GM23338 (cell line): ENCODE data around the gene GPSM1.

Source experiments
- CREB1 ChIP-seq: fragments of 250-450 bp; sonication (Bioruptor Pico); IDR thresholded peaks from 2 replicates; pipeline ENCODE4 v1.5.0; 2020; ENCODE audit warnings: low read depth, mild to moderate bottlenecking, moderate library complexity
- CTCF ChIP-seq, 2 experiments: fragments of 200-600 bp in 1 of 2; sonication (generic) in 1 of 2; conservative IDR thresholded peaks; 2 replicates each; pipeline versions ENCODE4 v1.5.1 to v1.6.1; 2016 to 2017; ENCODE audit warnings: antibody characterized with exemption in 2 of 2, low read depth in 2 of 2, mild to moderate bottlenecking in 2 of 2, moderate library complexity in 1 of 2
- ETS1 ChIP-seq: IDR thresholded peaks from 2 replicates; pipeline ENCODE4 v1.6.1; 2016; ENCODE audit warnings: antibody characterized with exemption
- EZH2 ChIP-seq: fragments of 200-600 bp; sonication (generic); IDR thresholded peaks from one replicate; pipeline ENCODE4 v1.8.0; 2017; ENCODE audit warnings: antibody characterized with exemption, mild to moderate bottlenecking, low read depth; ENCODE audit not compliant: unreplicated experiment
- EZH2phosphoT487 ChIP-seq: fragments of 200-600 bp; sonication (generic); IDR thresholded peaks from one replicate; pipeline ENCODE4 v1.8.1; 2018; ENCODE audit warnings: antibody characterized with exemption; ENCODE audit not compliant: unreplicated experiment
- JUNB ChIP-seq: IDR thresholded peaks from one replicate; pipeline ENCODE4 v1.6.1; 2016; ENCODE audit warnings: antibody characterized with exemption; ENCODE audit not compliant: unreplicated experiment
- POLR2AphosphoS5 ChIP-seq: IDR thresholded peaks from 2 replicates; pipeline ENCODE4 v1.6.1; 2016; ENCODE audit warnings: antibody characterized with exemption, low read depth
- REST ChIP-seq: IDR thresholded peaks from one replicate; pipeline ENCODE4 v1.6.1; 2018; ENCODE audit warnings: antibody characterized with exemption; ENCODE audit not compliant: unreplicated experiment
- STAT1 ChIP-seq: IDR thresholded peaks from one replicate; pipeline ENCODE4 v1.6.1; 2016; ENCODE audit warnings: antibody characterized with exemption; ENCODE audit not compliant: unreplicated experiment
- ZNF331 ChIP-seq: fragments of 250-450 bp; sonication (Bioruptor Pico); IDR thresholded peaks from 2 replicates; pipeline ENCODE4 v1.5.0; 2020; ENCODE audit warnings: low read depth, mild to moderate bottlenecking, moderate library complexity

GRCh38 chr9:136379891-136380290 is 52.6 kb downstream of the GPSM1 start:
- TF ChIP-seq POLR2AphosphoS5: no peak
- TF ChIP-seq CTCF (conservative IDR thresholded peaks at IDR 0.05; ENCODE audit: low read depth in 2 of 2): no peak
- no peak for TF ChIP-seq EZH2
- no peak for TF ChIP-seq REST
- TF ChIP-seq JUNB: no peak
- TF ChIP-seq EZH2phosphoT487: no peak
- no peak for TF ChIP-seq CREB1 (CRISPR knock-in tag)
- TF ChIP-seq ZNF331 (CRISPR knock-in tag): no peak
- no peak for TF ChIP-seq STAT1
- no peak for TF ChIP-seq ETS1
